ENCODE results near the gene MRPL55.

Gene MRPL55

DNA sequence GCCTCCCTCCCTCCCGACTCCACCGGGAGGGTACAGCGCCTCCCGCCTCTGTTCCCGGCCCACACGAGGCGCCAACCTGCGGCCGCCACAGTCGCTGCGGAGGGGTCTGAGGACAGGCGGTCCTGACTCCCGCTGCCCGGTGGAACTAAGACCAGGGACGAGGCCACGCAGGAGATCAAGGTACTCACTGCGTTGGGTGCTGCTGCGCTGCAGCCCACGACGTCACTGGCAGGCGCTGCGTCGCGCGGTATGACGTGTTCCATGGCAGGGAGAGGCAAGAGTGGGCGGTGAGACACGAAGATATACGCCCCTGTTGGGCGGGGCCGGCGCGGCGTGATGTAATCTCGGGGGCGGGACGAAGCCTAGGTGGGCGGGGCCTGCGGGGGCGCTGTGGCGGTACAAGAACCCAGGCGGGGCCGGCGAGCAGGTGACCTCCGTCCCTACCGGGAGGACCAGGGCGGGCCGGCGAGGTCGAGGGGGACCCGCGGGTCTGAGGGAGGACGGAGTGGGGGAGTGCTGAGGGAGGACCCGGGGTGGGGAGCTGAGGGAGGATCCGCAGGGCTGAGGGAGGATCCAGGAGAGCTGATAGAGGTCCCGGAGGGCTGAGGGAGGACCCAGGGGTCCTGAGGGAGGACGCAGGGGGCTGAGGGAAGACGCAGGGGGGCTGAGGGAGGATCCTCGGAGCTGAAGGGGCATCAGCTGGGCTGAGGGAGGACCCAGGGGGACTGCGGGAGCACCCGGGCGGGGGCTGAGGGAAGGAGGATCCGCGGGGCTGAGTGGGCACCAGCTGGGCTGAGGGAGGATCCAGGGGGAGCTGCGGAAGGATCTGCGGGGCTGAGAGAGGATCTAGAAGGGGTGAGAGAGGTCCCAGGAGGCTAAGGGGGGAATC lies at the start of gene MRPL55:
Gene MRPL55 (minus strand): TSS at position 227 of the 889 bp plus-strand sequence. CDS start 1,039 bp downstream, outside the sequence.
- peak; percentile 93 for DNase-seq (ENCODE audit: low read depth)
- peak within 1 kb of the TSS; percentile 98 for H3K4me3 ChIP-seq (ENCODE audit: low read length)
- TF ChIP-seq, protein P1, sequence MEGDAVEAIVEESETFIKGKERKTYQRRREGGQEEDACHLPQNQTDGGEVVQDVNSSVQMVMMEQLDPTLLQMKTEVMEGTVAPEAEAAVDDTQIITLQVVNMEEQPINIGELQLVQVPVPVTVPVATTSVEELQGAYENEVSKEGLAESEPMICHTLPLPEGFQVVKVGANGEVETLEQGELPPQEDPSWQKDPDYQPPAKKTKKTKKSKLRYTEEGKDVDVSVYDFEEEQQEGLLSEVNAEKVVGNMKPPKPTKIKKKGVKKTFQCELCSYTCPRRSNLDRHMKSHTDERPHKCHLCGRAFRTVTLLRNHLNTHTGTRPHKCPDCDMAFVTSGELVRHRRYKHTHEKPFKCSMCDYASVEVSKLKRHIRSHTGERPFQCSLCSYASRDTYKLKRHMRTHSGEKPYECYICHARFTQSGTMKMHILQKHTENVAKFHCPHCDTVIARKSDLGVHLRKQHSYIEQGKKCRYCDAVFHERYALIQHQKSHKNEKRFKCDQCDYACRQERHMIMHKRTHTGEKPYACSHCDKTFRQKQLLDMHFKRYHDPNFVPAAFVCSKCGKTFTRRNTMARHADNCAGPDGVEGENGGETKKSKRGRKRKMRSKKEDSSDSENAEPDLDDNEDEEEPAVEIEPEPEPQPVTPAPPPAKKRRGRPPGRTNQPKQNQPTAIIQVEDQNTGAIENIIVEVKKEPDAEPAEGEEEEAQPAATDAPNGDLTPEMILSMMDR (conservative IDR thresholded peaks at IDR 0.05; ENCODE audit: low read length) = no peak; the same call in 1 of the 2 replicates

DNA sequence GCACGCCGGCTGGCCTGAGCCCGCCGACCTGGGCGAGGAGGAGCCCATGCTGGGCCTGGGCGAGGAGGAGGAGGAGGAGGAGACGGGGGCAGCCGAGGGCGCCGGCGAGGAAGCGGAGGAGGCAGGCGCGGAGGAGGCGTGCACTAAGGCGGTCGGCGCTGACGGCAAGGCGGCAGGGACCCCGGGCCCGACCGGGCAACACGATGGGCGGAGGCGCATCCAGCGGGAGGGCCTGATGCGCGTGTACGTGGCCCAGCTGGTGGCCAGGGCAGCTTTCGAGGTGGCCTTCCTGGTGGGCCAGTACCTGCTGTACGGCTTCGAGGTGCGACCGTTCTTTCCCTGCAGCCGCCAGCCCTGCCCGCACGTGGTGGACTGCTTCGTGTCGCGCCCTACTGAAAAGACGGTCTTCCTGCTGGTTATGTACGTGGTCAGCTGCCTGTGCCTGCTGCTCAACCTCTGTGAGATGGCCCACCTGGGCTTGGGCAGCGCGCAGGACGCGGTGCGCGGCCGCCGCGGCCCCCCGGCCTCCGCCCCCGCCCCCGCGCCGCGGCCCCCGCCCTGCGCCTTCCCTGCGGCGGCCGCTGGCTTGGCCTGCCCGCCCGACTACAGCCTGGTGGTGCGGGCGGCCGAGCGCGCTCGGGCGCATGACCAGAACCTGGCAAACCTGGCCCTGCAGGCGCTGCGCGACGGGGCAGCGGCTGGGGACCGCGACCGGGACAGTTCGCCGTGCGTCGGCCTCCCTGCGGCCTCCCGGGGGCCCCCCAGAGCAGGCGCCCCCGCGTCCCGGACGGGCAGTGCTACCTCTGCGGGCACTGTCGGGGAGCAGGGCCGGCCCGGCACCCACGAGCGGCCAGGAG lies 49.3 kb upstream of the MRPL55 start:
- no peak for DNase-seq (ENCODE audit: low read depth)
- H3K4me3 ChIP-seq (ENCODE audit: low read length) = no peak overlapping the region
- TF ChIP-seq, protein P1 (conservative IDR thresholded peaks at IDR 0.05; ENCODE audit: low read length) = no peak

GRCh38 chr1:228157729-228158126 lies 48.6 kb upstream of the MRPL55 start:
- no peak for DNase-seq (ENCODE audit: low read depth)
- TF ChIP-seq, protein P1 (conservative IDR thresholded peaks at IDR 0.05; ENCODE audit: low read length) = no peak
- no peak overlapping the region for H3K4me3 ChIP-seq (ENCODE audit: low read length)

DNA sequence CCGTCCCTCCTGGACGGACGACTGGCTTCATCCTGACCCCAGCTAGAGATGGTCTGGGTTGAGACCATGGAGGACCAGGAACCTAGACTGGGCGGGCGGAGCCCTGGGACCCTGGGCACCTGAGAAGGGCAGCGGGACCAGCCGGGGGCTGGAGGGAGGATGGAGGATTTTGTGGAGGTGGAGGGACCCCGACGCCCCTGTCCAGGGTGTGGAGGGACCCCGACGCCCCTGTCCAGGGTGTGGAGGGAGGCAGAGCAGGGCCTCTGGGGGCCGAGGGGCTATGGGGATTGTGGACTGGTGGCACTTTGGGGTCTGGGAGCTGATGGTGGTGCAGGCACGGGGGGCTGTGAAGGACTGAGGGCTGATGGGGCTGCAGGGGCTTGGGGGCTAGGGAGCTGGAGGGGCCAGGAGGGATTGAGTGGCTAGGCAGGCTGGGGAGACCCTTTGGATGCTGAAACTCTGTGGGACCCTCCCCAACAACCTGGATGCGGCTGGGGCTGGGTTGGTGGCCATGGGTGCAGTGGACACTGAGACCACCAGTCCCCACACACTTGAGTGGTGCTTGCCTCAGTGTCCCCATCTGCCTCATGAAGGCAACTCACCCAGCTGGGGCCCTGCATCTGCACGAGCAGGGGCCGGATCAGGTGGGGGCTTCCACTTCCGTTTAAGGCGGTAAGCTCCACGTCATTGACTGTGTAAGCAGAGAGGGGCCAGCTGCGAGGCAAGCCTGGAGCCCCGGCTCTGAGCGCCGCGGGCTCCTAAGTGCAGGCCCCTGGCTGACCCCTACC lies 48.0 kb upstream of the MRPL55 start:
- no peak for DNase-seq (ENCODE audit: low read depth)

GRCh38 chr1:228156515-228156881 lies 47.4 kb upstream of the MRPL55 start:
- H3K4me3 ChIP-seq (ENCODE audit: low read length) = no peak overlapping the region
- TF ChIP-seq, protein P1 (conservative IDR thresholded peaks at IDR 0.05; ENCODE audit: low read length) = no peak
- DNase-seq (ENCODE audit: low read depth) = no peak

More for the DNA sequence above, 48.0 kb upstream of the MRPL55 start:
- no peak overlapping the region for H3K4me3 ChIP-seq (ENCODE audit: low read length)
- TF ChIP-seq, protein P1 (conservative IDR thresholded peaks at IDR 0.05; ENCODE audit: low read length) = no peak

- no peak overlapping the region for H3K4me3 ChIP-seq (ENCODE audit: low read length)
- no peak for DNase-seq (ENCODE audit: low read depth)
- TF ChIP-seq, protein P1 (conservative IDR thresholded peaks at IDR 0.05; ENCODE audit: low read length) = no peak
Measured at GRCh38 chr1:228155596-228156514, 46.8 kb upstream of the MRPL55 start.
